Brain microvascular endothelial cell (primary cell): ENCODE data around the gene CAND1.

ENCODE experiments used
- DNase-seq: peaks from one replicate; pipeline ENCODE4 v3.0.0-alpha.2; 2020
- H3K27ac ChIP-seq: fragments of 250-450 bp; sonication (Bioruptor Pico); 2 replicates; pipeline ENCODE4 v1.5.1; 2020; ENCODE audit warnings: mild to moderate bottlenecking, moderate library complexity
- H3K27me3 ChIP-seq: fragments of 250-450 bp; sonication (Bioruptor Pico); replicated peaks from 2 replicates; pipeline ENCODE4 v1.5.1; 2020; ENCODE audit warnings: mild to moderate bottlenecking
- H3K36me3 ChIP-seq: fragments of 250-450 bp; sonication (Bioruptor Pico); replicated peaks from 2 replicates; pipeline ENCODE4 v1.5.1; 2020; ENCODE audit warnings: mild to moderate bottlenecking
- H3K4me3 ChIP-seq: 2 replicates; pipeline ENCODE4 v1.5.1; 2011; ENCODE audit warnings: low read depth, mild to moderate bottlenecking, control low read depth, low read length, moderate library complexity
- in situ Hi-C: cut with HindIII; loops from 2 replicates; pipeline ENCODE4 v1.10.0; 2017; ENCODE audit warnings: low sequenced_read_pairs, low pct_ligation_motif_present
- TF ChIP-seq, protein P1 (sequence below): IDR thresholded peaks from 2 replicates; pipeline ENCODE4 v1.5.1; 2011; ENCODE audit warnings: low read depth, mild to moderate bottlenecking, moderate library complexity, low read length, control low read depth, inconsistent platforms; ENCODE audit errors: missing control alignments

CAND1 gene

DNA sequence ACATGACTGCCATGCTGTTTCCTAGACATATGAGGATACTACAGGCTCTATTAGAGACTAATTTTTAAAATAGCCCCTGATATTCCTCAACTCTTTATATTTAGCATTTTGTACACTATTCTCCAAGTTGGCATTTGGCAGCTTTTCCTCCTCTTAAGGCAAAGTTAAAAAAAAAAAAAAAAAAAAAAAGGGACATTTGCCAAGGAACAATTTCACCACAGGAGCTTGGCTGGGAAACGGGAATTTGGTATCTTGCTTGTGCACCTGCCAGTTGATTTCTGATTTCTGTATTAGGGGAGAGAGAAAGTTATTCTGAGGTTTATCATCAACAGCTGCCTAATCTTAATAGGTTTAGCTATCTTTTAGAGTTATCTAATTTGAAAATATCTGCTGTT is 87.2 kb downstream of the CAND1 start:
- no peak overlapping the region for H3K27ac ChIP-seq
- in situ Hi-C loops, result no loop called here
- no peak for DNase-seq
- H3K4me3 ChIP-seq, result no peak overlapping the region
- TF ChIP-seq, protein P1, sequence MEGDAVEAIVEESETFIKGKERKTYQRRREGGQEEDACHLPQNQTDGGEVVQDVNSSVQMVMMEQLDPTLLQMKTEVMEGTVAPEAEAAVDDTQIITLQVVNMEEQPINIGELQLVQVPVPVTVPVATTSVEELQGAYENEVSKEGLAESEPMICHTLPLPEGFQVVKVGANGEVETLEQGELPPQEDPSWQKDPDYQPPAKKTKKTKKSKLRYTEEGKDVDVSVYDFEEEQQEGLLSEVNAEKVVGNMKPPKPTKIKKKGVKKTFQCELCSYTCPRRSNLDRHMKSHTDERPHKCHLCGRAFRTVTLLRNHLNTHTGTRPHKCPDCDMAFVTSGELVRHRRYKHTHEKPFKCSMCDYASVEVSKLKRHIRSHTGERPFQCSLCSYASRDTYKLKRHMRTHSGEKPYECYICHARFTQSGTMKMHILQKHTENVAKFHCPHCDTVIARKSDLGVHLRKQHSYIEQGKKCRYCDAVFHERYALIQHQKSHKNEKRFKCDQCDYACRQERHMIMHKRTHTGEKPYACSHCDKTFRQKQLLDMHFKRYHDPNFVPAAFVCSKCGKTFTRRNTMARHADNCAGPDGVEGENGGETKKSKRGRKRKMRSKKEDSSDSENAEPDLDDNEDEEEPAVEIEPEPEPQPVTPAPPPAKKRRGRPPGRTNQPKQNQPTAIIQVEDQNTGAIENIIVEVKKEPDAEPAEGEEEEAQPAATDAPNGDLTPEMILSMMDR, result no peak
- no peaks in the 10 kb centered on the region for H3K27me3 ChIP-seq
- H3K36me3 ChIP-seq, result no peaks in the 10 kb centered on the region

DNA sequence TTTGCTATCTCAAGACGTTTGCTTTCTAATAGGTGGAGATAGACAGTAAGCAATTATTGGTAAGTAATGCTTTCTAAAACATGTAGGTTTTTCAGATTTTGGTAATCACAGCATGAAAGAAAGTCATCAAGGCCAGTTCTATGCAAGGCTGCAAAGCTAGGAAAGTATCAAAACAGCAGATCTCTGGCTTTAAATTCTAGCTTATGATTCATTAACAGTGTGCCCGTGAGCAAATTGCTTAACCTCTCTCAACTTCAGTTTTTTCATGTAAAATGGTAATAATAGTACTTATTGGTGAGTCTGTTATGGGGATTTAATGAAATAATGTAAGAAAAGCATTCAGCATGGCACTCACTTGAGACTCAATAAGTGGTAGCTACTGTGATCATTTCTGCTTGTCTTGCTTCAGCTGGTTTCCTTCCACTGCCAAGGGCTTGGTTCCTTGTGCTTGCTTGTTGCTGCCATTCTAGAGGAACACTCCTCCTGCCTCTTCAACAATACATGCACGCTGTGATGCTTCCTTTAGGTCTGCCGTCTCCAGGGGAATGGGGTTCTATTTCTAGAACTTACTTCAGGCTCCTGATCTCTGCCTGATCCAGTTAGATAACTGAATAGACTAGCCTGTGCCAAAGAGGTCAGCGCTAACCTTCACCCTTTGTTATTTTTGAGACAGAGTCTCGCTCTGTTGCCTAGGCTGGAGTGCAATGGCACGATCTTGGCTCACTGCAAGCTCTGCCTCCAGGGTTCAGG is 88.4 kb downstream of the CAND1 start:
- no peak for DNase-seq
- in situ Hi-C loops, result no loop called here
- H3K27ac ChIP-seq, result no peak overlapping the region
- H3K36me3 ChIP-seq, result no peaks in the 10 kb centered on the region
- TF ChIP-seq, protein P1, result no peak
- no peaks in the 10 kb centered on the region for H3K27me3 ChIP-seq
- no peak overlapping the region for H3K4me3 ChIP-seq

DNA sequence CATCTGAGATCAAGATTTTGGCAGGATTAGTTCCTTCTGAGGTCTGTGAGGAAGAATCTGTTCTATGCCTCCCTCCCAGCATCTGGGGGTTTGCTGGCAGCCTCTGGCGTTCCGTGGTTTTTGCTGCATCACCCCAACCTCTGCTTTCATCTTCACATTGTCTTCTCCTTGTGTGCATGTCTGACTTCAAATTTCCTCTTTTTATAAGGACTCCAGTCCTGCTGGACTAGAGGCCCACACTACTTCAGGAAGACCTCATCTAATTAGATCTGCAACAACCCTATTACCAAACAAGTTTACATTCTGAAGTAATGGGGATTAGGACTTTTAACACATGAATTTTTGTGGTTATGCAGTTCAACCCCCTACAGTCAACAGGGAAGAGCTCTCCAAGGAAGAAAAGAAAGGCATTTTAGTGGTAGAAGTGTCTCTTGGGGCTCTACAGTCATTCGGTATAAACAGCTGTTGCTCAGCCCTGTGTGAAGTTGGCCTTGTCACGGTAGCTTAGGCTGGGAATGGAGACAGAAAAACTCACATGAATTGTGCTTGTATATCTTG is 89.7 kb downstream of the CAND1 start:
- Histone ChIP-seq H3K27me3 (no peaks in the 10 kb centered on the region), H3K36me3 (no peaks in the 10 kb centered on the region), H3K27ac (peak overlapping the region; percentile 56), H3K4me3 (no peak overlapping the region)
- TF ChIP-seq, protein P1, result no peak
- in situ Hi-C loops, result no loop called here
- peak; percentile 90 for DNase-seq

DNA sequence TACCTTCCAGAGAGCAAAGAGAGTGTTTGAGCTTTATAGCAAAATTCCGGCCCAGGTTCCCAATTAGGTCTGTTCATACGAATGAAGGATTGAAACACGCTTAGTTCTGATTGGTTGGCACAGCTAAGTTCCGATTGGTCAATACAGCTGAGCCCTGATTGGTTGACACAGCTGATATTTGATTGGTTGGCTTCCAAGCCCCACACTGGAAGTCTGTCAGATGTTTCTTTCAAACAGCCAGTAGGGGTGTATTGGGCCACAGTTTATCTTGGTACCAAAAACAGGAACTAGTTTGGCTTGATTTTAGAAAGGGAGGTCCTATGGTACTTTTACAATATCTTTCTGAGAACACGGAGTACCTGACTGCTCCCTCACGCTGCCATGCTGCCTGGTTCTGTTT is 93.4 kb downstream of the CAND1 start:
- TF ChIP-seq, protein P1, result no peak
- DNase-seq, result no peak
- in situ Hi-C loops, result no loop called here
- Histone ChIP-seq H3K27me3 (no peaks in the 10 kb centered on the region), H3K4me3 (no peak overlapping the region), H3K36me3 (no peaks in the 10 kb centered on the region), H3K27ac (no peak overlapping the region)

DNA sequence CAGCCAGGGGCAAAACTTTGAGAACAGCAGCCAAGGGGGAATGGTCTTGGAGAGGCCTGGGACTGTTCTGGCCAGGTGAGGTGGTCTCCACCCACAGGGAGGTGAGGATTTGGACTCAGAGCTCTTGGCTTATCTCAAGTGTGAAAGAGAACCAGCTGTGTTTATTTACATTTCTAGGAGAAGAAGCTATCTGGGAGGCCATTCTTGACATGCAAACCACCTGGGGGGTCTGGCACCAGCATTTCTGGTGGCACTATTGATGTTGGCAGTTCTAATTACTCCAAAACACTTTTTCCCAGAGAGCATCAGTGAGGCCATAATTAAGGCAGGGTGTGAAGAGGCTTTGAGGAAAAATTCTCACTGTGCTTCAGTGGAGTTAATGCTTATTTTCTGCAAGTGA is 95.1 kb downstream of the CAND1 start:
- H3K36me3 ChIP-seq, result no peaks in the 10 kb centered on the region
- in situ Hi-C loops, result no loop called here
- TF ChIP-seq, protein P1, result no peak
- DNase-seq, result no peak
- H3K4me3 ChIP-seq, result no peak overlapping the region
- H3K27ac ChIP-seq, result no peak overlapping the region
- H3K27me3 ChIP-seq, result no peaks in the 10 kb centered on the region

DNA sequence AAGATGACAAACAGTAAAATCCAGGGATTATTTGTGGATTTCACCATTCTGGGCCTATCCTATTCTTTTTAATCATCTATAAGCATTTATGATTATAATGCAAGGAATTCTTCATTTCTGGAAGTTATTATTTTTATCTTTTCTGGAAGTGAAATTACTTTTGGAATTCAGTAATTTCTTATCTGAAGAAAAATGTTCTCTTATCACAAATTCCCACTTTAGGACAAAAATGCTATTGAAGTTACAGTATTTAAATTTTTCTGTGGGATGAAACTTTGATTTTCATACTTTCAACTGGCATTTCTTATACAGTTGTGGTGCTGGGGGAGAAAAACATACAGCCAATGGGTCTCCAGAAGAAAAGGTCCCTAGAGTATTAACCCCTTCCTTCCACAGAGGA is 96.0 kb downstream of the CAND1 start:
- in situ Hi-C loops, result no loop called here
- no peak overlapping the region for H3K4me3 ChIP-seq
- H3K36me3 ChIP-seq, result no peaks in the 10 kb centered on the region
- no peak for DNase-seq
- H3K27ac ChIP-seq, result no peak overlapping the region
- TF ChIP-seq, protein P1, result no peak
- no peaks in the 10 kb centered on the region for H3K27me3 ChIP-seq
